GM19099 (cell line): ENCODE measurements around the gene NPFFR2.

ENCODE experiments used
- POLR2A ChIP-seq: IDR thresholded peaks from 3 replicates; pipeline ENCODE4 v1.6.1; 2011; ENCODE audit warnings: low read depth; ENCODE audit not compliant: insufficient read length; ENCODE audit errors: extremely low read depth

Gene NPFFR2

GRCh38 chr4:72186714-72187113 is 154.9 kb downstream of the NPFFR2 start:
- TF ChIP-seq POLR2A, result no peak

GRCh38 chr4:72194046-72194445 is 162.2 kb downstream of the NPFFR2 start:
- TF ChIP-seq POLR2A, result no peak

- TF ChIP-seq POLR2A, result no peak
Observed at GRCh38 chr4:72194453-72194852, 162.7 kb downstream of the NPFFR2 start.
